ENCODE results near the gene PHACTR1.

DNA sequence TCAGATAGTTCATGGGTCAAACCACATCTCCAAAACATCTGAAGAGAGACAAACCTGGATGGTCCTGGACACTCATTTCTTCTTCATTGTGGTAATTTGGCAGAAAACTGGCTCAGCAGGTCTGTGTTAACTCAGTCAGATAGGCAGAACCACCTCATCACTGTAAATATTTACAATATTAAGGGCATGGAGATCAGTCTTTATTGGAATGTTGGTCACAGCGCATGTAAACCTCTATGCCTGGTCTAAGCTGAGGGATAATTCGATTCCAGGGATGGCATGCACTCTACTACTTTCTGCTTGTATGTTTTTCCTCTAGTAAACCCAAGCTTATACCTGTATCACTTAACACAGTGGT, 615.8 kb downstream of the PHACTR1 start:
- TF ChIP-seq NELFE (IDR thresholded peaks at IDR 0.05; ENCODE audit: insufficient read depth, insufficient read length): no peak
- TF ChIP-seq, protein P1, sequence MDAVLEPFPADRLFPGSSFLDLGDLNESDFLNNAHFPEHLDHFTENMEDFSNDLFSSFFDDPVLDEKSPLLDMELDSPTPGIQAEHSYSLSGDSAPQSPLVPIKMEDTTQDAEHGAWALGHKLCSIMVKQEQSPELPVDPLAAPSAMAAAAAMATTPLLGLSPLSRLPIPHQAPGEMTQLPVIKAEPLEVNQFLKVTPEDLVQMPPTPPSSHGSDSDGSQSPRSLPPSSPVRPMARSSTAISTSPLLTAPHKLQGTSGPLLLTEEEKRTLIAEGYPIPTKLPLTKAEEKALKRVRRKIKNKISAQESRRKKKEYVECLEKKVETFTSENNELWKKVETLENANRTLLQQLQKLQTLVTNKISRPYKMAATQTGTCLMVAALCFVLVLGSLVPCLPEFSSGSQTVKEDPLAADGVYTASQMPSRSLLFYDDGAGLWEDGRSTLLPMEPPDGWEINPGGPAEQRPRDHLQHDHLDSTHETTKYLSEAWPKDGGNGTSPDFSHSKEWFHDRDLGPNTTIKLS (IDR thresholded peaks at IDR 0.05; ENCODE audit: borderline replicate concordance, low read depth): no peak
- TF ChIP-seq, protein P2, sequence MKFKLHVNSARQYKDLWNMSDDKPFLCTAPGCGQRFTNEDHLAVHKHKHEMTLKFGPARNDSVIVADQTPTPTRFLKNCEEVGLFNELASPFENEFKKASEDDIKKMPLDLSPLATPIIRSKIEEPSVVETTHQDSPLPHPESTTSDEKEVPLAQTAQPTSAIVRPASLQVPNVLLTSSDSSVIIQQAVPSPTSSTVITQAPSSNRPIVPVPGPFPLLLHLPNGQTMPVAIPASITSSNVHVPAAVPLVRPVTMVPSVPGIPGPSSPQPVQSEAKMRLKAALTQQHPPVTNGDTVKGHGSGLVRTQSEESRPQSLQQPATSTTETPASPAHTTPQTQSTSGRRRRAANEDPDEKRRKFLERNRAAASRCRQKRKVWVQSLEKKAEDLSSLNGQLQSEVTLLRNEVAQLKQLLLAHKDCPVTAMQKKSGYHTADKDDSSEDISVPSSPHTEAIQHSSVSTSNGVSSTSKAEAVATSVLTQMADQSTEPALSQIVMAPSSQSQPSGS (CRISPR knock-in tag; IDR thresholded peaks at IDR 0.05): no peak
- TF ChIP-seq L3MBTL2 (IDR thresholded peaks at IDR 0.05): no peak
- TF ChIP-seq, protein P3, sequence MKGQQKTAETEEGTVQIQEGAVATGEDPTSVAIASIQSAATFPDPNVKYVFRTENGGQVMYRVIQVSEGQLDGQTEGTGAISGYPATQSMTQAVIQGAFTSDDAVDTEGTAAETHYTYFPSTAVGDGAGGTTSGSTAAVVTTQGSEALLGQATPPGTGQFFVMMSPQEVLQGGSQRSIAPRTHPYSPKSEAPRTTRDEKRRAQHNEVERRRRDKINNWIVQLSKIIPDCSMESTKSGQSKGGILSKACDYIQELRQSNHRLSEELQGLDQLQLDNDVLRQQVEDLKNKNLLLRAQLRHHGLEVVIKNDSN (CRISPR knock-in tag; IDR thresholded peaks at IDR 0.05): no peak
- TF ChIP-seq FOSL1 (tag; conservative IDR thresholded peaks at IDR 0.05): no peak
- no peak for TF ChIP-seq EZH2 (IDR thresholded peaks at IDR 0.05; ENCODE audit: borderline replicate concordance, low read depth, low read length)
- TF ChIP-seq, protein P4, sequence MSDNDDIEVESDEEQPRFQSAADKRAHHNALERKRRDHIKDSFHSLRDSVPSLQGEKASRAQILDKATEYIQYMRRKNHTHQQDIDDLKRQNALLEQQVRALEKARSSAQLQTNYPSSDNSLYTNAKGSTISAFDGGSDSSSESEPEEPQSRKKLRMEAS (CRISPR knock-in tag; IDR thresholded peaks at IDR 0.05): no peak
- no peak for TF ChIP-seq ARID2 (IDR thresholded peaks at IDR 0.05)
- no peak for TF ChIP-seq POLR2AphosphoS5 (IDR thresholded peaks at IDR 0.05; ENCODE audit: control insufficient read depth, insufficient read depth, low read depth, low read length)
- TF ChIP-seq, protein P5, sequence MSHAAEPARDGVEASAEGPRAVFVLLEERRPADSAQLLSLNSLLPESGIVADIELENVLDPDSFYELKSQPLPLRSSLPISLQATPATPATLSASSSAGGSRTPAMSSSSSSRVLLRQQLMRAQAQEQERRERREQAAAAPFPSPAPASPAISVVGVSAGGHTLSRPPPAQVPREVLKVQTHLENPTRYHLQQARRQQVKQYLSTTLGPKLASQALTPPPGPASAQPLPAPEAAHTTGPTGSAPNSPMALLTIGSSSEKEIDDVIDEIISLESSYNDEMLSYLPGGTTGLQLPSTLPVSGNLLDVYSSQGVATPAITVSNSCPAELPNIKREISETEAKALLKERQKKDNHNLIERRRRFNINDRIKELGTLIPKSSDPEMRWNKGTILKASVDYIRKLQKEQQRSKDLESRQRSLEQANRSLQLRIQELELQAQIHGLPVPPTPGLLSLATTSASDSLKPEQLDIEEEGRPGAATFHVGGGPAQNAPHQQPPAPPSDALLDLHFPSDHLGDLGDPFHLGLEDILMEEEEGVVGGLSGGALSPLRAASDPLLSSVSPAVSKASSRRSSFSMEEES (CRISPR knock-in tag; IDR thresholded peaks at IDR 0.05): no peak
- no peak for TF ChIP-seq HNRNPLL (IDR thresholded peaks at IDR 0.05; ENCODE audit: low read depth, low read length, poor library complexity, severe bottlenecking)
- TF ChIP-seq, protein P6, sequence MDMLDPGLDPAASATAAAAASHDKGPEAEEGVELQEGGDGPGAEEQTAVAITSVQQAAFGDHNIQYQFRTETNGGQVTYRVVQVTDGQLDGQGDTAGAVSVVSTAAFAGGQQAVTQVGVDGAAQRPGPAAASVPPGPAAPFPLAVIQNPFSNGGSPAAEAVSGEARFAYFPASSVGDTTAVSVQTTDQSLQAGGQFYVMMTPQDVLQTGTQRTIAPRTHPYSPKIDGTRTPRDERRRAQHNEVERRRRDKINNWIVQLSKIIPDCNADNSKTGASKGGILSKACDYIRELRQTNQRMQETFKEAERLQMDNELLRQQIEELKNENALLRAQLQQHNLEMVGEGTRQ (CRISPR knock-in tag; IDR thresholded peaks at IDR 0.05): no peak
- no peak for TF ChIP-seq RNF2 (IDR thresholded peaks at IDR 0.05)
